Renal cortex interstitium (tissue), 11 donors: ENCODE results near the gene ATP6V1E1. TPM values are rescaled to one million over a fixed set of nuclear protein-coding genes. Genes with fewer than 3 reads are reported as not detected.

Experiments used
- DNase-seq, 11 donors: peaks; one replicate each; pipeline ENCODE4 v3.0.0-alpha.2; 2013; ENCODE audit warnings: low read depth in 9 of 11, low spot score in 4 of 11; ENCODE audit errors: extremely low read depth in 1 of 11
- polyA plus RNA-seq, 3 donors: library from polyadenylated mRNA; unstranded; fragments of 120-200 nt; gene quantifications; one replicate each; pipeline ENCODE4 v1.2.1, GENCODE V29; 2013; ENCODE audit not compliant: insufficient read length in 3 of 3

ATP6V1E1 gene
- polyA plus RNA-seq, 3 donors, result 122 to 131 (median 129) TPM

- no peak for DNase-seq
These were observed 30.2 kb downstream of the ATP6V1E1 start for GRCh38 chr22:17598318-17598717.

DNA sequence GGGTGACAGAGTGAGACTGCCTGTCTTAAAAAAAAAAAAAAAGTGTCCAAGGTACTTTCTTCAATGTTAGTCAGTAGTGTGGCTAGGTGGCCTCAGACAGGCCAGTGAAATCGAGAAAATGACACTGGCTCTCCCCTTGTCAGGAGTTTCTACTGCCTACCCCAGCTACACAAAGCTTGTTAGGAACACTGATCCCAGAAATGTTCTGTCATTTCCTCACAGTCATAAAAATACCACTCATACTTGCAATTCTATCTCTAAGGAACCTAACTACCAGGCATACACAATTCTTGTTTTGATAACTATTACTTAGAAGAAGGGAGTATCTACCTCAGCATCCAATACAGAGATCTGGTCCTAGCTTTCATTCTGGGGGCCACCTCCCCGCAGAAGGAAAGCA is 31.3 kb downstream of the ATP6V1E1 start:
- no peak for DNase-seq

- no peak for DNase-seq
These were observed 32.3 kb downstream of the ATP6V1E1 start for GRCh38 chr22:17596226-17596625.

- no peak for DNase-seq
These were observed 36.3 kb downstream of the ATP6V1E1 start for GRCh38 chr22:17592201-17592600.

- no peak for DNase-seq
These were observed 38.0 kb downstream of the ATP6V1E1 start for GRCh38 chr22:17590586-17590985.

GRCh38 chr22:17589810-17590375 is 38.7 kb downstream of the ATP6V1E1 start:
- no peak for DNase-seq

- no peak for DNase-seq
These were observed 39.9 kb downstream of the ATP6V1E1 start for GRCh38 chr22:17588606-17589005.

- DNase-seq, result no peak
These were observed 40.9 kb downstream of the ATP6V1E1 start for GRCh38 chr22:17587629-17588028.

GRCh38 chr22:17586831-17587440 is 41.6 kb downstream of the ATP6V1E1 start:
- DNase-seq, result no peak

GRCh38 chr22:17583151-17583550 is 45.4 kb downstream of the ATP6V1E1 start:
- no peak for DNase-seq

DNA sequence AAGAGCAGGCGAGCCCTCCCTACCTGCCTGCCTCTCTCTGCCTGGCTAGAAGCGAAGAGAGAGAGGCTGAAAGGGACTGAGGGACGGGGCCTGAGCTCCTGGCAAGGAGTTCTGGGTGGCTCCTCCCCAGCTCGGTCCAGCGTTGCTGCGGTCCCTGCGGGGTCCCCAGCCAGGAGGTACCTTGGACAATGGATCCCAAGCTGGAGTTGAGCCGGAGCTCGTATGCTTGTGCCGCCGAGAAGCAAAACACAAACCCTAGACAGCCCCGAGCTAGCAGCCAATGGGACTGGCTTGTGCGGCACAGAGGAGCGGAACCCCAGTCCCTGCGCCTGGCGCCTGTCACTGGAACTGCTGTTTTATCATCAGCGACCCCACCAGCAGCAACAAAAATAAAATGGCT is 46.9 kb downstream of the ATP6V1E1 start:
- DNase-seq, result no peak

GRCh38 chr22:17581056-17581455 is 47.5 kb downstream of the ATP6V1E1 start:
- DNase-seq, result no peak

- no peak for DNase-seq
These were observed 48.0 kb downstream of the ATP6V1E1 start for GRCh38 chr22:17580441-17581031.

- DNase-seq, result no peak
These were observed 49.0 kb downstream of the ATP6V1E1 start for GRCh38 chr22:17579535-17579981.

DNA sequence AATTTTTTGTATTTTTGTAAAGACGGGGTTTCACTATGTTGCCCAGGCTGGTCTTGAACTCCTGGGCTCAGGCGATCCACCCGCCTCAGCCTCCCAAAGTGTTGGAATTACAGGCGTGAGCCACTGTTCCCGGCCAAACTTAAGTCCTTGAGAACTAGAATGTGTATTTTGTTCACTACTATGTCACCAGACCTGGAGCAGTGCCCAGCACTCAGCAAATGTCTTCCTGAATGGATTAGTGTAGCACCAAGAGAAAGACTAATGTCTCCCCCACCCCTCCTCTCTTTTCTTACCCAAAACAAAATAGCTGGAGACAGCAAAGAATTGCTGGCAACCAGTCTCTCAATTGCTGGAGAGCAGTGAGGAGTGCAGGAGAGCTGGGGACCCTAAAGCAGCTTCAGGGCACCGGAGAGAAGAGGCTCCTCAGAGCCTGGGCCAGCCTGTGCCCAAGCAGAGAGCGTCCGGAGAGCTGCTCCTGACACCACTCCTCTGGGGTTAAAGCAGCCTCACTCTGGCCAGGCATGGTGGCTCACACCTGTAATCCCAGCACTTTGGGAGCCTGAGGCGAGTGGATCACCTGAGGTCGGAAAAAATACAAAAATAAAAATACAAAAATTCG is 50.3 kb downstream of the ATP6V1E1 start:
- DNase-seq, result peak in 1 of 11 donors; percentile 36

GRCh38 chr22:17576470-17576869 is 52.1 kb downstream of the ATP6V1E1 start:
- no peak for DNase-seq

GRCh38 chr22:17575681-17576080 is 52.9 kb downstream of the ATP6V1E1 start:
- no peak for DNase-seq

DNA sequence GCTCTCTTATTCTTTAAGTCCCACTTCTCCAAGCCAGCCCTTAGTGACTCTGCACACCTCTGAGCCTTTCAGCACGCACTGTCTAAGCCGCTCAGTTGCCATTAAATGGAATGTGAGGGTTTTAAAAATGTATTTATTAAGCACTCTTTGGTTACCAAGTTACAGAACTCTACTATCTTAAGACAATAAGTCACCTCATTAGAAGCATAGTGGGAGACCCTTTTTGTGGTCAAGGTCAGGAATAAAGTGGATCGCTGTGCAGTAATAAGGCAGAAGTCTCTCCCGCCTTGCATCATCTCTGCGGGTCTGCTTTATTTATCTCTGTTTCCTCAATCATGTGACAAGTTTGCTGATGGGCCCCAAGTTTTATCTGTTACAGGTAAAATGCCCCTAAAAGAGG is 53.4 kb downstream of the ATP6V1E1 start:
- DNase-seq, result no peak

- DNase-seq, result peak in 4 of 11 donors; percentile 35 to 58 (median 40)
These were observed 57.5 kb downstream of the ATP6V1E1 start for GRCh38 chr22:17570851-17571631.
